Heart right ventricle (tissue), 16 donors: ENCODE measurements around the gene LRP5. TPM values are rescaled to one million over a fixed set of nuclear protein-coding genes. Genes with fewer than 3 reads are reported as not detected.

Experiments
- ATAC-seq, 8 donors: fragments of 200-7000 bp; cut with Tn5 transposase; one replicate each; pipeline ENCODE4 v1.9.1; 2020; ENCODE audit warnings: mild to moderate bottlenecking in 8 of 8, moderate library complexity in 8 of 8, moderate number of reproducible peaks in 1 of 8
- DNase-seq, 2 donors: peaks; one replicate each; pipeline ENCODE4 v3.0.0-alpha.2; 2020
- H3K27ac ChIP-seq, 10 donors: fragments of 200-600 bp; sonication (generic) in 2 of 10; one replicate each; pipeline versions ENCODE4 v1.5.0 to v1.8.0; 2020 to 2022; ENCODE audit warnings: mild to moderate bottlenecking in 3 of 10
- H3K27me3 ChIP-seq, 7 donors: fragments of 200-600 bp; one replicate each; pipeline ENCODE4 v1.8.0; 2021 to 2022; ENCODE audit warnings: mild to moderate bottlenecking in 2 of 7
- H3K36me3 ChIP-seq, 9 donors: fragments of 200-600 bp; sonication (generic) in 1 of 9; one replicate each; pipeline versions ENCODE4 v1.5.0 to v1.8.0; 2020 to 2022; ENCODE audit warnings: mild to moderate bottlenecking in 2 of 9
- H3K4me1 ChIP-seq, 9 donors: fragments of 200-600 bp; sonication (generic) in 1 of 9; one replicate each; pipeline versions ENCODE4 v1.5.0 to v1.8.0; 2020 to 2022; ENCODE audit warnings: mild to moderate bottlenecking in 4 of 9
- H3K4me3 ChIP-seq, 10 donors: fragments of 200-600 bp; sonication (generic) in 2 of 10; one replicate each; pipeline versions ENCODE4 v1.5.0 to v1.8.0; 2020 to 2022; ENCODE audit warnings: mild to moderate bottlenecking in 7 of 10, moderate library complexity in 2 of 10
- H3K9me3 ChIP-seq, 11 donors: fragments of 200-600 bp in 10 of 11; sonication (generic) in 2 of 11; one replicate each; pipeline versions ENCODE4 v1.5.0 to v1.8.0; 2013 to 2022; ENCODE audit warnings: mild to moderate bottlenecking in 2 of 11, control low read depth in 1 of 11, moderate library complexity in 1 of 11
- WGBS, 2 donors: extraction: QIAGEN DNeasy Blood & Tissue Kit; methylation state at CpG; one replicate each; pipeline ENCODE4 v1.1.7; 2013; ENCODE audit warnings: inconsistent platforms in 1 of 2; 5-methylcytosine and 5-hydroxymethylcytosine counted together
- intact Hi-C, 10 donors: fragments of 100-400 bp; cut with DNase I; formaldehyde crosslinking; loops; one replicate each; pipeline versions ENCODE4 v1.11.1 to v1.14.2; 2022
- polyA plus RNA-seq, 2 donors: library from polyadenylated mRNA; stranded (reverse); fragments of 200-250 nt; gene quantifications; one replicate each; pipeline ENCODE4 v1.2.3, GENCODE V29; 2013
- total RNA-seq, 10 donors: library from RNA; stranded (reverse); fragmentation: NEBNext Ultra II Directional in 3 of 10; extraction: Animal tissue kit (Norgen Biotek cat#: 25700) in 3 of 10; gene quantifications; one replicate each; pipeline versions ENCODE4 v1.2.1 to v1.2.4, GENCODE V29; 2021 to 2023
- TF ChIP-seq, protein P1 (sequence below), 9 donors: fragments of 200-600 bp; sonication (generic) in 2 of 9; IDR thresholded peaks; one replicate each; pipeline versions ENCODE4 v1.5.0 to v1.8.0; 2021 to 2022; ENCODE audit warnings: antibody characterized with exemption in 9 of 9, mild to moderate bottlenecking in 5 of 9, moderate library complexity in 1 of 9
- donor health status: Arrhythmogenic right ventricular cardiomyopathy.
- donor health status: ischemic (EF 13 %, LVEDD 7.1; RV severe dilation, severe dysfunction).
- donor health status: healthy with polysubstance abuse.
- donor health status: DM: no; HTN: yes; CAD: no.
- donor health status: DM: no; HTN: no; CAD: no.
- donor health status: ischemic (EF 25% LVEDD 6.9; RV normal size, moderate dysfunction).
- donor health status: ischemic (EF 25% LVEDD 5.7; RV mildly dilated, moderate dysfunction).
- donor health status: healthy.
- donor health status: DM: yes; HTN: yes; CAD: no.
- donor health status: Ischemic cardiomyopathy.
- donor health status: ischemic (EF 35%, LVEDD 5.7; RV mildly dilated, moderate dysfunction).
- donor health status: nonischemic (EF 11% LVEDD 7.7; RV severe dilation, severe dysfunction).
- donor health status: DM: yes; HTN: yes; CAD: no.
- donor health status: PGD.
- donor health status: ischemic (EF 29% LVEDD 5.4; RV normal size, mild dysfunction).
- donor health status: nonischemic (EF 23%, LVEDD 6.1; RV moderate dilation, normal function).

LRP5 gene
- total and polyA plus RNA-seq, 12 donors: 23.2 to 73.3 (median 46.3) TPM

DNA sequence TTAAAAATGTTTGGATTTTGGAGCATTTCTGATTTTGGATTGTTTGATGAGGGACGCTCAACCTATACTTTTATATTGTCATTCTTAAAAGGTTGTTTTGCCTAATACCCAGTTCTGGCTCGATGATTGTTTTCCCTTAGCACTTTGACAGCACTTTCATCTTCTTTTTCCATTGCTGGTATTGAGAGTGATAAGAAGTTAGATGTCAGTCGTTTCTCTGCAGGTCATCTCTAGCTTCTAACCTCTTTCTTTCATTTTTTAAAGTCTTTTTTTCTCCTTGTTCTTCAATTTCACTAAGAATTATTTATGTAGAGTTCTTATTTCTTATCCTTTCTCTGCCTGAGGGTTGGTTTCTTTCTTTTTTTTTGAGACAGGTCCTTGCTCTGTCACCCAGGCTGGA lies 167.0 kb downstream of the LRP5 start:
- no peak for ATAC-seq
- peaks cover 18 to 64% (median 47%) of the 10 kb centered on the region in 9 donors for H3K4me1 ChIP-seq
- no peaks in the 10 kb centered on the region for H3K27me3 ChIP-seq
- H3K9me3 ChIP-seq: peaks cover 0 to 7% (median 0%) of the 10 kb centered on the region in 11 donors
- 62 to 64% methylated on average over 3 of the region's 3 CpGs for WGBS, 2 donors
- intact Hi-C loops: loop anchor here in 1 of 10 donors (10.0 kb wide), 1 partner anchor 115 kb away; no protein-coding TSS in a partner anchor
- H3K4me3 ChIP-seq: no peak overlapping the region
- TF ChIP-seq, protein P1, sequence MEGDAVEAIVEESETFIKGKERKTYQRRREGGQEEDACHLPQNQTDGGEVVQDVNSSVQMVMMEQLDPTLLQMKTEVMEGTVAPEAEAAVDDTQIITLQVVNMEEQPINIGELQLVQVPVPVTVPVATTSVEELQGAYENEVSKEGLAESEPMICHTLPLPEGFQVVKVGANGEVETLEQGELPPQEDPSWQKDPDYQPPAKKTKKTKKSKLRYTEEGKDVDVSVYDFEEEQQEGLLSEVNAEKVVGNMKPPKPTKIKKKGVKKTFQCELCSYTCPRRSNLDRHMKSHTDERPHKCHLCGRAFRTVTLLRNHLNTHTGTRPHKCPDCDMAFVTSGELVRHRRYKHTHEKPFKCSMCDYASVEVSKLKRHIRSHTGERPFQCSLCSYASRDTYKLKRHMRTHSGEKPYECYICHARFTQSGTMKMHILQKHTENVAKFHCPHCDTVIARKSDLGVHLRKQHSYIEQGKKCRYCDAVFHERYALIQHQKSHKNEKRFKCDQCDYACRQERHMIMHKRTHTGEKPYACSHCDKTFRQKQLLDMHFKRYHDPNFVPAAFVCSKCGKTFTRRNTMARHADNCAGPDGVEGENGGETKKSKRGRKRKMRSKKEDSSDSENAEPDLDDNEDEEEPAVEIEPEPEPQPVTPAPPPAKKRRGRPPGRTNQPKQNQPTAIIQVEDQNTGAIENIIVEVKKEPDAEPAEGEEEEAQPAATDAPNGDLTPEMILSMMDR (IDR thresholded peaks at IDR 0.05): no peak
- H3K27ac ChIP-seq: peak overlapping the region in 1 of 10 donors; percentile 59
- peaks cover 0 to 4% (median 0%) of the 10 kb centered on the region in 9 donors for H3K36me3 ChIP-seq
- DNase-seq: no peak

DNA sequence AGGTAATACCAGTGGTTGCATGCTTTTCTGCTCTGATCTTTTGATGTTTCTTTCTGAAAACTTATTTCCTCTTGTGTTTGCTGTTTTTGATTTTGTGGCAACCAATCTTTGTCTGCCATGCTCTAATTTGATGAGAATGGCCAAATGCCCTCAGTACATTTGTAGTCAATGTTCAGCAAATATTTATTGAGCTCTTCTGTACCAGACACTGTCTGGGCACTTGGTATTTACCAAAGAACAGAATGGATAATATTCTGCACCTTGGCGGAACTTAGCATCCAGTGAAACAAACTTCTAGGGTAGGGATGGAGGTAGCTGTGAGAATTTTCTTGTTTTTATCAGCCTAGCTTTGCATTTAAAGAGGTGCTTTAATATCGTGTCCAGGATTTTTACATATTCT lies 167.8 kb downstream of the LRP5 start:
- peaks cover 0 to 15% (median 0%) of the 10 kb centered on the region in 11 donors for H3K9me3 ChIP-seq
- DNase-seq (no peak), ATAC-seq (no peak)
- TF ChIP-seq, protein P1 (IDR thresholded peaks at IDR 0.05): no peak
- WGBS, 2 donors: 49 to 56% methylated on average over 2 of the region's 2 CpGs
- H3K27ac ChIP-seq: peak overlapping the region in 3 of 10 donors; percentile 5 to 59 (median 43)
- intact Hi-C loops: no loop called here
- H3K36me3 ChIP-seq: peaks cover 0 to 4% (median 0%) of the 10 kb centered on the region in 9 donors
- H3K4me3 ChIP-seq: no peak overlapping the region
- peaks cover 18 to 60% (median 43%) of the 10 kb centered on the region in 9 donors for H3K4me1 ChIP-seq
- H3K27me3 ChIP-seq: no peaks in the 10 kb centered on the region

DNA sequence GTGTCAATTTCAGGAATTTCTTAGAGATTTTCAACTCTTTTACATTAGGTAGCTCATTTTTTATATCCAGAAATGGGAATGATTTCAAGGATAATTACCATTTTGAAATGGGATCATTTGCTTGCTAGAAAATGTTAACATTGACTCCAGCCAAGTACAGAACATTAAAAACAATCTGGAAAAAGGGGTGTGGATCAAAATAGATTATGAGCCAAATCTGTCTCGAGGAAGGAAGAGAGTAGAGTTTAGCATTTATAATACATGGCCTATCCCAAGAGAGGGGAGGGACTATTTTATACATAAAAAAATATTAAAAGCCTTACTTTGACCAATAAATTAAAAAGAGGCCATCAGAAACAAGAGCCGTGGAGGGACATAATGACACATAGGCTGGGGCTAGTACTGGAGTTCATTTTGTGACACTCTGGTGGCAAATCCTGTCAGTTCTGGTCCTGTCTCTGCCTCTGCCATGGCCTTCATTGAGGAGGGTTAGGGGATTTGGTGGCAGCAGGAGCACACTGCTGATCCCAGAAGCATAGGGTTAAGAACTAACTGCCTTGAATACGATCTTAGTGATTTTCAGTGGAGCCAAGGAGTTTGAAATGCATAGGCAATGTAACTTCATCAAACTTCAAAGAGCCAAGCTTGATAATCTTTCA lies 168.6 kb downstream of the LRP5 start:
- intact Hi-C loops: no loop called here
- peaks cover 0 to 15% (median 0%) of the 10 kb centered on the region in 11 donors for H3K9me3 ChIP-seq
- WGBS, 2 donors: 20 to 21% methylated on average over 3 of the region's 3 CpGs
- DNase-seq: no peak
- ATAC-seq: peak; percentile 22 to 76 (median 51)
- peak overlapping the region in 1 of 10 donors; percentile 5 for H3K4me3 ChIP-seq
- H3K36me3 ChIP-seq: peaks cover 0 to 4% (median 0%) of the 10 kb centered on the region in 9 donors
- no peaks in the 10 kb centered on the region for H3K27me3 ChIP-seq
- TF ChIP-seq, protein P1 (IDR thresholded peaks at IDR 0.05): no peak
- H3K4me1 ChIP-seq: peaks cover 18 to 60% (median 43%) of the 10 kb centered on the region in 9 donors
- H3K27ac ChIP-seq: peak overlapping the region in 5 of 10 donors; percentile 2 to 59 (median 30)

DNA sequence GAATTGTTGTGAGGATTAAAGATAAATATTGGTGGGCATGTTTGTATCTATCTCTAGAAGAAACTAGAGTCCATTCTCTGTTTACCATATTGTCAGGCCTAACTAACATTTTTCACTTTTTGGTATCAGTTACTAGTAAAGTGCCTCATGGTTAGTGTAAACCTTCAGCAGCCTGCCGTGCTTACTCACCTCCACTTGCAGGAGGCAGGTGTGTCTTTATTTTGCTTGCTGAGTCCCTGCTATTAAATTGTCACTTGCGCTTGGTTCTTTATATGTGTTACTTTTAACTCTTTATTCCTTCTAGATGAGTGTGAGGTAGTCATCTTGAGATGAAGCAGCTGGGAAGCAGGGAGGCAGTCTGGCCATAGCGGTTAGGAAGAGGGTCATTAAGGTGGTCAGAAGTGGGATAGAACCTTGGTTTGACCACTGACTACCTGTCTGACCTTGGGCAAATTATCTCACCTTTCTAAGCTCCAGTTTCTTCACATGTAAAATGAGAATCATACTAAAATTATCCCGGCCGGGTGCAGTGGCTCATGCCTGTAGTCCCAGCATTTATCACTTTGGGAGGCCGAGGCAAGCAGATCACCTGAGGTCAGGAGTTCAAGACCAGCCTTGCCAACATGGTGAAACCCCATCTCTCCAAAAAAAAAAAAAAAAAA lies 169.3 kb downstream of the LRP5 start:
- TF ChIP-seq, protein P1 (IDR thresholded peaks at IDR 0.05): no peak
- no peaks in the 10 kb centered on the region for H3K27me3 ChIP-seq
- H3K27ac ChIP-seq: peak overlapping the region in 5 of 10 donors; percentile 2 to 59 (median 18)
- peaks cover 0 to 1% (median 0%) of the 10 kb centered on the region in 9 donors for H3K36me3 ChIP-seq
- DNase-seq (no peak), ATAC-seq (peak in 2 of 8 donors; percentile 22 to 40)
- WGBS, 2 donors: 60 to 72% methylated on average over 6 of the region's 6 CpGs
- no peak overlapping the region for H3K4me3 ChIP-seq
- peaks cover 18 to 59% (median 45%) of the 10 kb centered on the region in 9 donors for H3K4me1 ChIP-seq
- intact Hi-C loops: no loop called here
- H3K9me3 ChIP-seq: peaks cover 0 to 23% (median 0%) of the 10 kb centered on the region in 11 donors
